CD4-positive, alpha-beta T cell (primary cell): ENCODE measurements around the gene RAB40C. TPM values are rescaled to one million over a fixed set of nuclear protein-coding genes. Genes with fewer than 3 reads are reported as not detected.
A peak's percentile ranks its signal among the peaks of the same experiment; 100 is the strongest.

Source experiments
- ATAC-seq: fragments of 200-7000 bp; cut with Tn5 transposase; one replicate; pipeline ENCODE4 v1.10.0; 2022; ENCODE audit warnings: mild to moderate bottlenecking; ENCODE audit not compliant: poor library complexity
- CTCF ChIA-PET: fragments of 350-600 bp; sonication (Branson Sonifier 250); formaldehyde crosslinking; loops from one replicate; lab custom pipeline; 2021; ENCODE audit warnings: antibody characterized with exemption, inconsistent platforms; lab: Charles Lee
- POLR2A ChIA-PET: fragments of 350-600 bp; sonication (Branson Sonifier 250); formaldehyde crosslinking; loops from one replicate; lab custom pipeline; 2021; ENCODE audit warnings: antibody characterized with exemption, inconsistent platforms; lab: Charles Lee
- DNase-seq, 14 experiments: peaks; one replicate each; pipeline ENCODE4 v3.0.0-alpha.2; 2013 to 2020; ENCODE audit warnings: mixed read lengths in 2 of 14
- H3K27ac ChIP-seq, 2 donors: one replicate each; pipeline versions ENCODE4 v1.5.1 to v1.7.0; 2013; ENCODE audit warnings: low read length in 2 of 2, low read depth in 1 of 2, mild to moderate bottlenecking in 1 of 2
- H3K27me3 ChIP-seq, 2 experiments: 1 replicate in 1 of 2; 2 replicates in 1 of 2; pipeline versions ENCODE4 v1.6.1 to v1.7.0; 2013; ENCODE audit warnings: low read length in 2 of 2, control low read depth in 1 of 2, mild to moderate bottlenecking in 1 of 2, moderate library complexity in 1 of 2; ENCODE audit not compliant: insufficient read depth in 2 of 2, control insufficient read depth in 1 of 2
- H3K36me3 ChIP-seq: one replicate; pipeline ENCODE4 v1.6.1; 2013; ENCODE audit warnings: low read length, control low read depth; ENCODE audit not compliant: insufficient read depth
- H3K4me1 ChIP-seq: one replicate; pipeline ENCODE4 v1.6.1; 2013; ENCODE audit warnings: low read length, control low read depth; ENCODE audit not compliant: insufficient read depth
- H3K4me3 ChIP-seq: one replicate; pipeline ENCODE4 v1.5.1; 2013; ENCODE audit warnings: mild to moderate bottlenecking, low read length, moderate library complexity
- H3K9me3 ChIP-seq, 2 experiments: 1 replicate in 1 of 2; 2 replicates in 1 of 2; pipeline versions ENCODE4 v1.6.1 to v1.7.0; 2013; ENCODE audit warnings: low read length in 2 of 2, mild to moderate bottlenecking in 2 of 2, control low read depth in 1 of 2, moderate library complexity in 1 of 2; ENCODE audit not compliant: control insufficient read depth in 1 of 2, insufficient read depth in 1 of 2
- H3K27ac Mint-ChIP-seq: one replicate; pipeline ENCODE4 v1.8.0; 2020; ENCODE audit warnings: mixed read lengths
- H3K27me3 Mint-ChIP-seq: one replicate; pipeline ENCODE4 v1.8.0; 2021; ENCODE audit warnings: mixed read lengths
- H3K36me3 Mint-ChIP-seq: one replicate; pipeline ENCODE4 v1.8.0; 2021; ENCODE audit warnings: low read depth, mixed read lengths
- H3K4me1 Mint-ChIP-seq: one replicate; pipeline ENCODE4 v1.8.0; 2021; ENCODE audit warnings: low read depth, mixed read lengths
- H3K4me3 Mint-ChIP-seq: one replicate; pipeline ENCODE4 v1.8.0; 2020; ENCODE audit warnings: mild to moderate bottlenecking, mixed read lengths
- H3K9me3 Mint-ChIP-seq: one replicate; pipeline ENCODE4 v1.8.0; 2020; ENCODE audit warnings: mixed read lengths
- CTCF ChIP-seq: fragments of 200-600 bp; IDR thresholded peaks from one replicate; pipeline ENCODE4 v1.8.0; 2022; ENCODE audit warnings: antibody characterized with exemption, mild to moderate bottlenecking
- intact Hi-C, 2 experiments: fragments of 100-400 bp; cut with DNase I in 1 of 2; cut with micrococcal nuclease in 1 of 2; formaldehyde crosslinking; loops; one replicate each; pipeline versions ENCODE4 v1.15.1 to v1.9.0; 2023 to 2025; cut with DNase I, micrococcal nuclease
- total RNA-seq, 174 experiments: library from RNA in 2 of 174; stranded (reverse) in 2 of 174; gene quantifications; one replicate each; pipeline ENCODE4 v1.2.3 and lab custom pipeline; 2021 to 2026

Gene RAB40C
- total RNA-seq, 2 experiments from 2014 or later = 8.9 to 9.5 TPM

- H3K4me1 Mint-ChIP-seq = no peaks in the 10 kb centered on the region
- H3K36me3 Mint-ChIP-seq = peaks cover 4% of the 10 kb centered on the region
- H3K9me3 Mint-ChIP-seq = no peaks in the 10 kb centered on the region
- no peak overlapping the region for H3K27ac Mint-ChIP-seq
- Histone ChIP-seq H3K4me1 (peaks cover 20% of the 10 kb centered on the region), H3K27ac (no peak overlapping the region), H3K9me3 (no peaks in the 10 kb centered on the region), H3K27me3 (no peaks in the 10 kb centered on the region), H3K4me3 (no peak overlapping the region), H3K36me3 (no peaks in the 10 kb centered on the region)
- H3K27me3 Mint-ChIP-seq = no peaks in the 10 kb centered on the region
- ChIA-PET CTCF (interaction anchor here (0.6 to 0.7 kb wide), 2 partner anchors 16 to 42 kb away, joined by 3 read pairs; no protein-coding TSS in a partner anchor), POLR2A (no interaction called here)
- no peak overlapping the region for H3K4me3 Mint-ChIP-seq
- TF ChIP-seq CTCF = no peak
- ATAC-seq = no peak
- no peak for DNase-seq
- intact Hi-C loops = no loop called here
Observed at GRCh38 chr16:583815-584591, 5.9 kb upstream of the RAB40C start.

- peak overlapping the region; percentile 11 for H3K4me3 Mint-ChIP-seq
- ChIA-PET CTCF (interaction anchor here (0.6 kb wide), 1 partner anchor 194 kb away, joined by 4 read pairs; no protein-coding TSS in a partner anchor), POLR2A (no interaction called here)
- no peaks in the 10 kb centered on the region for H3K4me1 Mint-ChIP-seq
- H3K9me3 ChIP-seq = no peaks in the 10 kb centered on the region
- no peaks in the 10 kb centered on the region for H3K9me3 Mint-ChIP-seq
- ATAC-seq (no peak), DNase-seq (no peak)
- intact Hi-C loops = no loop called here
- H3K4me3 ChIP-seq = no peak overlapping the region
- H3K36me3 ChIP-seq = no peaks in the 10 kb centered on the region
- TF ChIP-seq CTCF = no peak
- no peak overlapping the region for H3K27ac ChIP-seq
- peaks cover 18% of the 10 kb centered on the region for H3K4me1 ChIP-seq
- H3K27me3 Mint-ChIP-seq = no peaks in the 10 kb centered on the region
- H3K27me3 ChIP-seq = no peaks in the 10 kb centered on the region
- no peak overlapping the region for H3K27ac Mint-ChIP-seq
- H3K36me3 Mint-ChIP-seq = peaks cover 11% of the 10 kb centered on the region
Observed at GRCh38 chr16:585351-585750, 4.5 kb upstream of the RAB40C start.

GRCh38 chr16:586047-586644, 3.7 kb upstream of the RAB40C start:
- ChIA-PET CTCF (no interaction called here), POLR2A (no interaction called here)
- no peak for ATAC-seq
- peaks cover 17% of the 10 kb centered on the region for H3K36me3 Mint-ChIP-seq
- Histone ChIP-seq H3K36me3 (no peaks in the 10 kb centered on the region), H3K9me3 (no peaks in the 10 kb centered on the region), H3K4me1 (peaks cover 26% of the 10 kb centered on the region), H3K27me3 (no peaks in the 10 kb centered on the region), H3K4me3 (no peak overlapping the region), H3K27ac (no peak overlapping the region)
- peaks cover 8% of the 10 kb centered on the region for H3K4me1 Mint-ChIP-seq
- no peaks in the 10 kb centered on the region for H3K27me3 Mint-ChIP-seq
- no peak for DNase-seq
- TF ChIP-seq CTCF = no peak
- peak overlapping the region; percentile 51 for H3K4me3 Mint-ChIP-seq
- no peak overlapping the region for H3K27ac Mint-ChIP-seq
- no peaks in the 10 kb centered on the region for H3K9me3 Mint-ChIP-seq
- intact Hi-C loops = no loop called here
